ENCODE measurements around the gene OVCH1. TPM values are rescaled to one million over a fixed set of nuclear protein-coding genes. Genes with fewer than 3 reads are reported as not detected.
"Not testable (repeated sequence)": the region's sequence is repeated elsewhere in the genome, so short reads cannot be mapped to it uniquely, and the experiment has no call there.

Gene OVCH1
- total and polyA plus RNA-seq, 7 donors, result 0.04 to 0.54 (median 0.18) TPM

GRCh38 chr12:29389295-29389919 is 108.1 kb downstream of the OVCH1 start:
- Histone ChIP-seq H3K36me3 (ENCODE audit: insufficient read depth in 1 of 2, low read depth in 1 of 2) (no peaks in the 10 kb centered on the region), H3K27me3 (ENCODE audit: insufficient read depth in 3 of 3, low read length in 2 of 3) (no peaks in the 10 kb centered on the region), H3K4me1 (no peaks in the 10 kb centered on the region), H3K4me3 (no peak overlapping the region), H3K27ac (no peak overlapping the region), H3K9me3 (no peaks in the 10 kb centered on the region)
- ATAC-seq, result no peak
- intact Hi-C loops (cut with DNase I), result no loop called here
- DNase-seq, result no peak
- 94% methylated on average over 65 of the region's 65 CpGs for WGBS, 3 donors
- TF ChIP-seq CTCF (IDR thresholded peaks at IDR 0.05), result no peak

- H3K4me1 ChIP-seq; H3K27ac ChIP-seq; H3K36me3 ChIP-seq (ENCODE audit: insufficient read depth in 1 of 2, low read depth in 1 of 2); H3K4me3 ChIP-seq; intact Hi-C loops (cut with DNase I); H3K9me3 ChIP-seq; ATAC-seq; H3K27me3 ChIP-seq (ENCODE audit: insufficient read depth in 3 of 3, low read length in 2 of 3): not testable (repeated sequence)
- 93 to 96% (median 95%) methylated on average over 31 to 36 of the region's 36 CpGs for WGBS, 3 donors
- peak in 1 of 2 donors; percentile 38 for DNase-seq
Measured at GRCh38 chr12:29386084-29386680, 111.3 kb downstream of the OVCH1 start.

DNA sequence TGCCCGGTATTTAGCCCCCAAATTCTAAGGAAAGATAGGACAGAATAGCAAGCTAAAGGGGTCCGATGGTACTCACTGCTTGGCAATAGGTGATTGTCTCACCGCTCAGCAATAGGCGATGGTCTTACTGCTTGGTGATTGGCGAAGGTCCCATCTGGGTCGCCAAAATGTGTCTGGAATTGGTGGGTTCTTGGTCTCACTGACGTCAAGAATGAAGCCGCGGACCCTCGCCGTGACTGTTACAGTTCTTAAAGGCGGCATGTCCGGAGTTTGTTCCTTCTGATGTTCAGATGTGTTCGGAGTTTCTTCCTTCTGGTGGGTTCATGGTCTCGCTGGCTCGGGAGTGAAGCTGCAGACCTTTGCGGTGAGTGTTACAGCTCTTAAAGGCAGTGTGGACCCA is 112.3 kb downstream of the OVCH1 start:
- H3K4me1 ChIP-seq; H3K4me3 ChIP-seq; H3K9me3 ChIP-seq; H3K27ac ChIP-seq; ATAC-seq; intact Hi-C loops (cut with DNase I); H3K36me3 ChIP-seq (ENCODE audit: insufficient read depth in 1 of 2, low read depth in 1 of 2); DNase-seq; H3K27me3 ChIP-seq (ENCODE audit: insufficient read depth in 3 of 3, low read length in 2 of 3): not testable (repeated sequence)
- 91 to 96% (median 95%) methylated on average over 17 of the region's 17 CpGs for WGBS, 3 donors

GRCh38 chr12:29382251-29382650 is 115.2 kb downstream of the OVCH1 start:
- Histone ChIP-seq H3K4me3 (no peak overlapping the region), H3K27ac (no peak overlapping the region), H3K27me3 (ENCODE audit: insufficient read depth in 3 of 3, low read length in 2 of 3) (no peaks in the 10 kb centered on the region), H3K9me3 (no peaks in the 10 kb centered on the region), H3K36me3 (ENCODE audit: insufficient read depth in 1 of 2, low read depth in 1 of 2) (no peaks in the 10 kb centered on the region), H3K4me1 (peaks cover 10% of the 10 kb centered on the region)
- intact Hi-C loops (cut with DNase I), result no loop called here
- 94 to 97% (median 97%) methylated on average over 2 of the region's 2 CpGs for WGBS, 3 donors
- TF ChIP-seq CTCF (IDR thresholded peaks at IDR 0.05), result no peak
- DNase-seq (no peak), ATAC-seq (no peak)

GRCh38 chr12:29380536-29381523 is 116.7 kb downstream of the OVCH1 start, which contains the start of gene ERGIC2:
Gene ERGIC2 (minus strand): TSS chr12:29381172. CDS start chr12:29371633, 9,539 bp downstream.
- Histone ChIP-seq H3K9me3 (no peaks in the 10 kb centered on the region), H3K27me3 (ENCODE audit: insufficient read depth in 3 of 3, low read length in 2 of 3) (no peaks in the 10 kb centered on the region), H3K4me1 (peaks cover 10% of the 10 kb centered on the region), H3K27ac (peak within 1 kb of the TSS; percentile 87), H3K4me3 (peak within 1 kb of the TSS; percentile 100), H3K36me3 (ENCODE audit: insufficient read depth in 1 of 2, low read depth in 1 of 2) (no peaks in the 10 kb centered on the region)
- peak; percentile 97 to 99 (median 98) for ATAC-seq
- peak; percentile 89 to 93 for DNase-seq
- TF ChIP-seq CTCF (IDR thresholded peaks at IDR 0.05), result no peak
- intact Hi-C loops (cut with DNase I), result no loop called here
- 0% methylated on average over 55 of the region's 55 CpGs for WGBS, 3 donors

Other genes starting within 250 kb of the OVCH1 start
- gene ERGIC2, start 116.5 kb downstream of the OVCH1 start, total RNA-seq, result 10 to 100 TPM; 40.8 to 73.7 (median 63.9) TPM
- 10 to 100 TPM; 46.6 to 96.1 (median 92.0) TPM for gene ERGIC2, start 116.5 kb downstream of the OVCH1 start, polyA plus RNA-seq